Spleen (tissue), 11 donors: ENCODE results near the gene CSGALNACT2. TPM values are rescaled to one million over a fixed set of nuclear protein-coding genes. Genes with fewer than 3 reads are reported as not detected.
A peak's percentile ranks its signal among the peaks of the same experiment; 100 is the strongest.

ENCODE experiments used
- DNase-seq: peaks from one replicate; pipeline ENCODE4 v3.0.0-alpha.2; 2020
- H3K27ac ChIP-seq, 8 donors: fragments of 200-600 bp; sonication (generic) in 7 of 8; 1 replicate in 4 of 8; 2 replicates in 4 of 8; pipeline versions ENCODE4 v1.5.0 to v1.8.0; 2016 to 2021; ENCODE audit warnings: inconsistent platforms in 4 of 8, mild to moderate bottlenecking in 4 of 8, moderate library complexity in 1 of 8
- H3K27me3 ChIP-seq, 7 donors: fragments of 200-600 bp; sonication (generic) in 6 of 7; replicated peaks in 1 of 7; 1 replicate in 4 of 7; 2 replicates in 3 of 7; pipeline versions ENCODE4 v1.5.0 to v1.8.0; 2016 to 2021; ENCODE audit warnings: inconsistent platforms in 3 of 7, mild to moderate bottlenecking in 1 of 7
- H3K36me3 ChIP-seq, 6 donors: fragments of 200-600 bp; sonication (generic) in 5 of 6; 1 replicate in 4 of 6; 2 replicates in 2 of 6; pipeline versions ENCODE4 v1.5.0 to v1.8.0; 2016 to 2021; ENCODE audit warnings: inconsistent platforms in 2 of 6
- H3K4me1 ChIP-seq, 6 donors: fragments of 200-600 bp; sonication (generic) in 5 of 6; 1 replicate in 3 of 6; 2 replicates in 3 of 6; pipeline versions ENCODE4 v1.5.0 to v1.8.0; 2016 to 2021; ENCODE audit warnings: inconsistent platforms in 3 of 6
- H3K4me3 ChIP-seq, 8 donors: fragments of 200-600 bp; sonication (generic) in 7 of 8; 1 replicate in 4 of 8; 2 replicates in 4 of 8; pipeline versions ENCODE4 v1.5.0 to v1.8.0; 2016 to 2021; ENCODE audit warnings: inconsistent platforms in 4 of 8, mild to moderate bottlenecking in 4 of 8, moderate library complexity in 2 of 8
- H3K9me3 ChIP-seq, 8 donors: fragments of 200-600 bp; sonication (generic) in 7 of 8; 1 replicate in 4 of 8; 2 replicates in 4 of 8; pipeline versions ENCODE4 v1.5.0 to v1.8.0; 2016 to 2021; ENCODE audit warnings: inconsistent platforms in 4 of 8
- POLR2A ChIP-seq, 3 donors: fragments of 450-650 bp; IDR thresholded peaks; one replicate each; pipeline ENCODE4 v1.5.1; 2017; ENCODE audit warnings: antibody characterized with exemption in 3 of 3, mild to moderate bottlenecking in 1 of 3
- POLR2AphosphoS5 ChIP-seq, 3 donors: sonication (generic); formaldehyde crosslinking; IDR thresholded peaks; one replicate each; pipeline ENCODE4 v1.5.1; 2017; ENCODE audit warnings: antibody characterized with exemption in 3 of 3
- WGBS, 5 donors: extraction: QIAGEN DNeasy Blood & Tissue Kit in 3 of 5; methylation state at CpG; one replicate each; pipeline versions ENCODE4 v1.1.5 to v1.1.7; 2013 to 2018; 5-methylcytosine and 5-hydroxymethylcytosine counted together
- intact Hi-C: fragments of 100-400 bp; cut with DNase I; formaldehyde crosslinking; loops from one replicate; pipeline ENCODE4 v1.15.0; 2023; ENCODE audit warnings: low total_unique reads
- polyA plus RNA-seq, 3 donors: library from polyadenylated mRNA; stranded (reverse); fragments of 200-250 nt; gene quantifications; one replicate each; pipeline ENCODE4 v1.2.1, GENCODE V29; 2013
- total RNA-seq, 7 donors: library from RNA; depleted of rRNA in 3 of 7; stranded (reverse); fragments of >200 nt in 3 of 7; fragmentation: NEBNext Ultra II Directional in 4 of 7; extraction: Animal tissue kit (Norgen Biotek cat#: 25700) in 4 of 7; gene quantifications; one replicate each; pipeline versions ENCODE4 v1.1.0 to v1.2.1, GENCODE V29; 2016 to 2021
- TF ChIP-seq, protein P1 (sequence below), 11 experiments: fragments of 200-600 bp in 7 of 11; fragments of 450-650 bp in 4 of 11; sonication (generic) in 4 of 11; IDR thresholded peaks in 8 of 11; conservative IDR thresholded peaks in 3 of 11; 1 replicate in 7 of 11; 2 replicates in 4 of 11; pipeline versions ENCODE4 v1.4.0 to v1.8.0; 2016 to 2021; ENCODE audit warnings: antibody characterized with exemption in 11 of 11, inconsistent platforms in 4 of 11, mild to moderate bottlenecking in 1 of 11
- donor health status: healthy with polysubstance abuse.
- donor health status: DM: no; HTN: no; CAD: no; lungs with moderate emphysema.
- donor health status: DM: no; HTN: no; CAD: no.
- donor health status: Bipolar disorder and iron deficiency.
- donor health status: healthy.
- donor health status: DM: no; HTN: no; CAD: no.
- donor health status: DM: yes; HTN: yes; CAD: no.

The CSGALNACT2 gene
- total and polyA plus RNA-seq, 10 donors = 8.1 to 77.1 (median 34.2) TPM

GRCh38 chr10:43117031-43117776 lies 21.0 kb upstream of the CSGALNACT2 start:
- 80 to 90% (median 81%) methylated on average over 8 to 9 of the region's 9 CpGs for WGBS, 5 donors
- DNase-seq = peak; percentile 70
- H3K9me3 ChIP-seq = no peaks in the 10 kb centered on the region
- H3K36me3 ChIP-seq = no peaks in the 10 kb centered on the region
- H3K27ac ChIP-seq = no peak overlapping the region
- TF ChIP-seq POLR2AphosphoS5 (IDR thresholded peaks at IDR 0.05) (no peak), POLR2A (IDR thresholded peaks at IDR 0.05) (no peak)
- TF ChIP-seq, protein P1, sequence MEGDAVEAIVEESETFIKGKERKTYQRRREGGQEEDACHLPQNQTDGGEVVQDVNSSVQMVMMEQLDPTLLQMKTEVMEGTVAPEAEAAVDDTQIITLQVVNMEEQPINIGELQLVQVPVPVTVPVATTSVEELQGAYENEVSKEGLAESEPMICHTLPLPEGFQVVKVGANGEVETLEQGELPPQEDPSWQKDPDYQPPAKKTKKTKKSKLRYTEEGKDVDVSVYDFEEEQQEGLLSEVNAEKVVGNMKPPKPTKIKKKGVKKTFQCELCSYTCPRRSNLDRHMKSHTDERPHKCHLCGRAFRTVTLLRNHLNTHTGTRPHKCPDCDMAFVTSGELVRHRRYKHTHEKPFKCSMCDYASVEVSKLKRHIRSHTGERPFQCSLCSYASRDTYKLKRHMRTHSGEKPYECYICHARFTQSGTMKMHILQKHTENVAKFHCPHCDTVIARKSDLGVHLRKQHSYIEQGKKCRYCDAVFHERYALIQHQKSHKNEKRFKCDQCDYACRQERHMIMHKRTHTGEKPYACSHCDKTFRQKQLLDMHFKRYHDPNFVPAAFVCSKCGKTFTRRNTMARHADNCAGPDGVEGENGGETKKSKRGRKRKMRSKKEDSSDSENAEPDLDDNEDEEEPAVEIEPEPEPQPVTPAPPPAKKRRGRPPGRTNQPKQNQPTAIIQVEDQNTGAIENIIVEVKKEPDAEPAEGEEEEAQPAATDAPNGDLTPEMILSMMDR (IDR thresholded peaks at IDR 0.05 in 8 of 11, conservative IDR thresholded peaks at IDR 0.05 in 3 of 11) = no peak
- peaks cover 6 to 25% (median 17%) of the 10 kb centered on the region in 6 donors for H3K4me1 ChIP-seq
- H3K27me3 ChIP-seq = no peaks in the 10 kb centered on the region
- intact Hi-C loops = no loop called here
- no peak overlapping the region for H3K4me3 ChIP-seq

DNA sequence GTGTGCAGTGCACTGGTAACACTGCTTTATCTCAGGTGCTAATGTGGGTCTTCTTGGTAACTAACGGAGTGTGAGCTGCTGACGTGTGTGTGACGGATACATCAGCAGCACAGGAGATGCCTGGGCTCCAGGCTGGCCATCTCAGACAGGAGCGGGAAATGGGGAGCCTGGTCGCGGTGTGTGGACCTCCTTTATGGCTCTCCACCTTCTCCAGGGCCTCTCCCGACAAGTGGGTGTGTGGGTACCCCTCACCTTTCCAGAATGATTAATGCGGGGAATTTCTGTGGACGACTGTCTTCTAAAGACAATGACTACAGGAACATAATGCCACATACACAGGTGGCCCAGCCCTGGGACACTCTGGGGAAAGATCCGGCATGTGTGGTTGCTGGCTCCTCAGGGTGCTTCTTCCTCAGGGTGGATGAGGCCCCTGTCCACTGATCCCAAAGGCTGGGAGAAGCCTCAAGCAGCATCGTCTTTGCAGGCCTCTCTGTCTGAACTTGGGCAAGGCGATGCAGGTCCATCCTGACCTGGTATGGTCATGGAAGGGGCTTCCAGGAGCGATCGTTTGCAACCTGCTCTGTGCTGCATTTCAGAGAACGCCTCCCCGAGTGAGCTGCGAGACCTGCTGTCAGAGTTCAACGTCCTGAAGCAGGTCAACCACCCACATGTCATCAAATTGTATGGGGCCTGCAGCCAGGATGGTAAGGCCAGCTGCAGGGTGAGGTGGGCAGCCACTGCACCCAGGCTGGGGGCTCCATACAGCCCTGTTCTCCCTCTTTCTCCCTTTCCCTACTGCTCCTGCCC lies 20.3 kb upstream of the CSGALNACT2 start:
- H3K27me3 ChIP-seq = no peaks in the 10 kb centered on the region
- peak; percentile 51 for DNase-seq
- TF ChIP-seq POLR2A (IDR thresholded peaks at IDR 0.05) = no peak
- TF ChIP-seq POLR2AphosphoS5 (IDR thresholded peaks at IDR 0.05) = no peak
- TF ChIP-seq, protein P1 (IDR thresholded peaks at IDR 0.05 in 8 of 11, conservative IDR thresholded peaks at IDR 0.05 in 3 of 11) = no peak
- 87 to 93% (median 90%) methylated on average over 11 to 18 of the region's 18 CpGs for WGBS, 5 donors
- no peaks in the 10 kb centered on the region for H3K36me3 ChIP-seq
- intact Hi-C loops = no loop called here
- H3K4me1 ChIP-seq = peaks cover 6 to 29% (median 17%) of the 10 kb centered on the region in 6 donors
- H3K4me3 ChIP-seq = no peak overlapping the region
- H3K27ac ChIP-seq = no peak overlapping the region
- H3K9me3 ChIP-seq = no peaks in the 10 kb centered on the region

DNA sequence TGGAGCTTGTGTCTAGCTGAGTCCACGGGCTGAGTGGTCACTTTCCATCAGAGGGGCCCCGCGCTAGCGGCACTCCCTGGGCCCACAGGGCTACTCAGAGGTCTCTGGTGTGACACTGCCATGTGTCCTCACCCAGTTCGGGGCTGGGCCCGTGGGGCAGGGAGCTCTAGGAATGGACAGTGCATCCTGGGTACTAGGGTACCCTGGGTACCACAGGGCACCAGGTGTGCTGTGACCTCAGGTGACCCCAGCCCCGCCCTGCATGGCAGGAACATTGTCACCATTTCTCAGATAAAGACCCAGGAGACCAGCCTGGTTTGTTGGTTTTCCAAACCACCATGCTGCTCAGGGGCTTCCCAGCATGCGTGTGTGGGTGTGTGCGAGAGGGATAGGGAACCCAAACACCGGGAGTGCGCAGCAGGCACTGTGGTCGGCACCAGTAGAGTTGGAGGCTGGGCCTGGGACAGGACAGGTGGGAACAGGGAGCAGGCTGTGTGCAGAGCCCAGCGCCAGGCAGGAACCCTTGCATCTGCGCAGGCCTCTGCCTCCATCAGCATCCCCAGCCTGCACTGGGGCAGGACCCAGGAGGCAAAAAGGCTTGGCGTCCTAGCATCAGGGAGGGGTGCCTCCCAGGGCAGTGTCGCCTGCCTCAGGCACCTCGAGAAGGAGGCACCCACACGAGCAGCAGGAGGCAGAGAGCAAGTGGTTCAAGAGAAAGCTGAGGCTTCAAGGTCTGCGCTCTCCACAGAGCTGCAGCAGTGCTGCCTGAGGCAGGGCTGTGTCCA lies 19.4 kb upstream of the CSGALNACT2 start:
- TF ChIP-seq POLR2AphosphoS5 (IDR thresholded peaks at IDR 0.05) (no peak), POLR2A (IDR thresholded peaks at IDR 0.05) (no peak)
- WGBS, 5 donors = 85 to 89% (median 88%) methylated on average over 18 to 19 of the region's 19 CpGs
- Histone ChIP-seq H3K36me3 (no peaks in the 10 kb centered on the region), H3K27ac (no peak overlapping the region), H3K4me3 (no peak overlapping the region), H3K4me1 (peaks cover 6 to 29% (median 17%) of the 10 kb centered on the region in 6 donors), H3K27me3 (no peaks in the 10 kb centered on the region), H3K9me3 (no peaks in the 10 kb centered on the region)
- peak; percentile 75 for DNase-seq
- intact Hi-C loops = no loop called here

DNA sequence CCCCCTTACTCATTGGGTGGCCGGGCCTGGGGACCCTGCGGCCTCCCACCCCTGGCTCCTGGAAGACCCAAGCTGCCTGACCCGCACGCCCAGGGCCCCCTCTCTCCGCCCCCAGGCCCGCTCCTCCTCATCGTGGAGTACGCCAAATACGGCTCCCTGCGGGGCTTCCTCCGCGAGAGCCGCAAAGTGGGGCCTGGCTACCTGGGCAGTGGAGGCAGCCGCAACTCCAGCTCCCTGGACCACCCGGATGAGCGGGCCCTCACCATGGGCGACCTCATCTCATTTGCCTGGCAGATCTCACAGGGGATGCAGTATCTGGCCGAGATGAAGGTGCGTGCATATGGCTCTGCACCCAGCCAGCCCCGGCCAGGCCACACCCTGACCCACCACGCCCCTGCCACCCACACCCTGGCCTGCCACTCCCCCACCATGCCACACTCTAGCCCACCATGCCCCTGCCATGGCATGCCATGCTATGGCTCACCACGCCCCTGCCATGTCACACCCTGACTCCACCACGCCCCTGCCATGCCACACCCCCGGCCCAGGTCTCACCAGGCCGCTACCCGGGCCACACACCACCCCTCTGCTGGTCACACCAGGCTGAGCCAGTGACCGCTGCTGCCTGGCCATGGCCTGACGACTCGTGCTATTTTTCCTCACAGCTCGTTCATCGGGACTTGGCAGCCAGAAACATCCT lies 18.7 kb upstream of the CSGALNACT2 start:
- intact Hi-C loops = no loop called here
- Histone ChIP-seq H3K9me3 (no peaks in the 10 kb centered on the region), H3K4me1 (peaks cover 6 to 29% (median 17%) of the 10 kb centered on the region in 6 donors), H3K27me3 (no peaks in the 10 kb centered on the region), H3K36me3 (no peaks in the 10 kb centered on the region), H3K4me3 (no peak overlapping the region), H3K27ac (no peak overlapping the region)
- WGBS, 5 donors = 91 to 95% (median 93%) methylated on average over 14 to 31 of the region's 31 CpGs
- no peak for TF ChIP-seq POLR2AphosphoS5 (IDR thresholded peaks at IDR 0.05)
- TF ChIP-seq POLR2A (IDR thresholded peaks at IDR 0.05) = no peak
- TF ChIP-seq, protein P1 (IDR thresholded peaks at IDR 0.05 in 8 of 11, conservative IDR thresholded peaks at IDR 0.05 in 3 of 11) = no peak
- DNase-seq = peak; percentile 82
